ENCODE data around the gene TMEM179.
A peak's percentile ranks its signal among the peaks of the same experiment; 100 is the strongest.

- TF ChIP-seq CTCF (optimal IDR thresholded peaks at IDR 0.05 in 1 of 3, IDR thresholded peaks at IDR 0.05 in 1 of 3, conservative IDR thresholded peaks at IDR 0.05 in 1 of 3; ENCODE audit: extremely low read depth in 1 of 3, insufficient read depth in 2 of 3, low read length in 3 of 3), result peak; percentile 79 to 99 (median 97)
- TF ChIP-seq EZH2 (IDR thresholded peaks at IDR 0.05; ENCODE audit: low read length), result no peak
Measured at GRCh38 chr14:104639885-104640548, 35.4 kb upstream of the TMEM179 start.
